ENCODE results near the gene TK1.
"Not testable (repeated sequence)": the region's sequence is repeated elsewhere in the genome, so short reads cannot be mapped to it uniquely, and the experiment has no call there.

Gene TK1

DNA sequence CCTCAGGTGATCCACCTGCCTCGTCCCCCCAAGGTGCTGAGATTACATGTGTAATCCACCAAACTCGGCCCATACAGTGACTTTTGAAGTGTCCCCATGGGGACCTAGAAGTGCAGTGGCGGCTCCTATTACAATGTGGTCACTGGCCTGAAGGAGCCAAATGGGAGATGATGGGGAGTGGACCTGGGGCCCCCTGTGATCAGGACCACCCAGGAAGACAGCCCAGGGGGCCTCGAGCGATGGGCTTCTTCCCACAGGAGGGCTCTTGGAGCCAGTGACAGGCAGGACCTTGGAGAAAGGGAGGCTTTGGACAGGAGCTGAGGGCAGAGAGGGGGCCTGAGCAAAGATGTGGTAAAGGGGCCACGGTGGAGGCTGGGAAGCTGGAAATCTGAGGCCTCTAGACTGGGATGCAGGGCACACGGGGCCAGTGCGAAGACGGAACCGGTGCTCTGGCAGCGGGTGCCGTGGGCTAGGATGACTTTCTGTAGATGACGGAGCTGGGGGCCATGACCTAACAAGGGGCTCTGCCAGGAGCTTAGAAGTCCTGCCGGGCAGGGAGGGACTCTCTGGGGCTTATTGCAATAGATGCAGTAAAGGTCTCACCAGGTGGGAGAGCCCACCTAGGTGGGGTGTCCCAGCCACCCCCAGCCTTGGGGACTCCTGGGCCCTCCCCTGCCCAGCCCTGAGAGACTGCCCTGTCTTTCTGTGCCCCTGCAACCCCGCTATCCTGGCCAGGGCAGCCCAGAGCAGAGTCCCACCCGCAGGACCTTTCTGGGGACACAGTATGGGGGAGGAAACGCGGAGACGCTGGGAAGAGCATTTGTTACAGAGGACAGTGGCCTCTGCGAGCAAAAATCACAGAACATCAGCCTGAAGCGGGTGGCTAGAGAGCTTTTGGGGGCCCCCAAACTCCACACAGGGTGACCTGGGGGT is 43.4 kb downstream of the TK1 start:
- H3K4me3 ChIP-seq (ENCODE audit: low read length): no peak overlapping the region
- no peaks in the 10 kb centered on the region for H3K36me3 ChIP-seq (ENCODE audit: control insufficient read depth, insufficient read depth, low read length, severe bottlenecking)
- peaks cover 8% of the 10 kb centered on the region for H3K27me3 ChIP-seq (replicated peaks; ENCODE audit: control insufficient read depth, insufficient read depth, low read length)
- no peak for DNase-seq (ENCODE audit: low read depth)
- H3K9me3 ChIP-seq (ENCODE audit: control insufficient read depth, low read length): no peaks in the 10 kb centered on the region
- H3K4me1 ChIP-seq (ENCODE audit: control insufficient read depth, insufficient read depth, low read length): peaks cover 23% of the 10 kb centered on the region
- H3K9ac ChIP-seq (ENCODE audit: low read length): peak overlapping the region; percentile 62

DNA sequence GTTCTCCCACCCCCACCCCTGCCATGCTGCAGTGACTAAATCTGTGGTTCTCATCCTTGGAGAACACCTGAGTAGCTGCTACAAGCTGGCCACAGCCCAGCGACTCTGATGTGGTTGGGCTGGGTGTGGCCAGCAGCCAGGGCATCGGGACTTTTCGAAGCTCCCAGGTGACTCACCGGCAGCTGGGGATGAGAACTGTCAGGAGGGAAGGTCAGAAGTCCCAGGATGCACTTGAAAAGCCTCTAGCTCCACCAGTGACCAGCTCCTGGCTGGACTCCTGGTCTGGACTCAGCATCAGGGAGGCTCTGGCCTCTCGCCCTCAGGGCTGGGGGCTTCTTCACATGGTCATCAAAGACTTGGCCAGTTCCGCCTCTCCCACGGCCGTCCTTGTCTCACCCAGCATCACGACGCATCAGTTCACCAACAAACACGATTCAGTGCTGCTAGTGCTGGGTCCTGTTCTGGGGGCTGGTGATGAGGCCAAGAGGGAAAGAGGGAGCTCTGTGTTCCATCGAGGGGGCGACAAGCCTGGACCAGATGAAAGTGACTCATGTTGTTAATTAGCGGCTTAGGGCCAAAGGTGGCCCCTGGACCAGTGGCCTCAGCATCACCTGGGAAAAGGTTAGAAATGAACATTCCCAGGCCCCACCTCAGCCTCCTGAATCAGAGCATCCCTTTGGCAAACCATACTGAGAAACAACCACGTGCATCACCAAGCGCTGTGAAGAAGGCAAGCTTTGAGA is 44.6 kb downstream of the TK1 start:
- peaks cover 23% of the 10 kb centered on the region for H3K4me1 ChIP-seq (ENCODE audit: control insufficient read depth, insufficient read depth, low read length)
- H3K9ac ChIP-seq (ENCODE audit: low read length): no peak overlapping the region
- DNase-seq (ENCODE audit: low read depth): no peak
- H3K36me3 ChIP-seq (ENCODE audit: control insufficient read depth, insufficient read depth, low read length, severe bottlenecking): no peaks in the 10 kb centered on the region
- H3K4me3 ChIP-seq (ENCODE audit: low read length): no peak overlapping the region
- H3K9me3 ChIP-seq (ENCODE audit: control insufficient read depth, low read length): no peaks in the 10 kb centered on the region
- peaks cover 13% of the 10 kb centered on the region for H3K27me3 ChIP-seq (replicated peaks; ENCODE audit: control insufficient read depth, insufficient read depth, low read length)

DNA sequence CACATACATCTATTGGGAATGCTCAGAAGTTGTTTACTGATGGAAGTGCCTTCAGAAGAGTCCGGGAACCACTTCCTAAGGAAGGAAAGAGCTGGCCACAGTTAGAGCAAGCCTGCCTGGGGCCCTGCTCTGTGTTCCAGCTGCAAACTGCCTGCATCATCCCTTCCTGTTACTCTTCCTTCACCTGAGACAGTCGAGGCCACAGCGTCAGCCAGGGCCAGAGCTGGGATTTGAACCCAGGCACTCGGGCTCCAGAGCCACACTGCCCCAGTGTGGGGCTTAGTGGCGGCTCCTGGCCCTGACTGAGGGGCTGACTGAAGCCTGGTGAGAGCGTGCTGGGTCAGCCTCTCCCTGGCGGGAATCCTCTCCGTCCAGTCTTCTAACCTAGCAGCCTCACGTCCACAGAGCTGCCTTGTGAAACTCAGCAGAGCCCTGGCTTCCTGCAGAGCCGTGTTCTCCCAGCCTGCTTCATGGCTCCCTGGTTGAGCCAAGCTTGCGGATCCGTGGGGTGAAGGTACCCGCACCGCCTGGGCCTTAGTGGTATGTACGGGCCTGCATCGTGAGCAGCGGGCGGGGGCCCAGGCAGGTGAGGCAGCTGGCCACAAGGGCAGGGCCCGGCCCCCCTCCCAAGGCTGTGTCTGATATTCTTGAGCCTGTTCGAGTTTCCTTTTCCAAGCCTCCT is 45.3 kb downstream of the TK1 start:
- H3K27me3 ChIP-seq (replicated peaks; ENCODE audit: control insufficient read depth, insufficient read depth, low read length): peaks cover 13% of the 10 kb centered on the region
- H3K4me3 ChIP-seq (ENCODE audit: low read length): no peak overlapping the region
- no peak overlapping the region for H3K9ac ChIP-seq (ENCODE audit: low read length)
- no peaks in the 10 kb centered on the region for H3K9me3 ChIP-seq (ENCODE audit: control insufficient read depth, low read length)
- DNase-seq (ENCODE audit: low read depth): no peak
- H3K4me1 ChIP-seq (ENCODE audit: control insufficient read depth, insufficient read depth, low read length): peaks cover 23% of the 10 kb centered on the region
- H3K36me3 ChIP-seq (ENCODE audit: control insufficient read depth, insufficient read depth, low read length, severe bottlenecking): no peaks in the 10 kb centered on the region

DNA sequence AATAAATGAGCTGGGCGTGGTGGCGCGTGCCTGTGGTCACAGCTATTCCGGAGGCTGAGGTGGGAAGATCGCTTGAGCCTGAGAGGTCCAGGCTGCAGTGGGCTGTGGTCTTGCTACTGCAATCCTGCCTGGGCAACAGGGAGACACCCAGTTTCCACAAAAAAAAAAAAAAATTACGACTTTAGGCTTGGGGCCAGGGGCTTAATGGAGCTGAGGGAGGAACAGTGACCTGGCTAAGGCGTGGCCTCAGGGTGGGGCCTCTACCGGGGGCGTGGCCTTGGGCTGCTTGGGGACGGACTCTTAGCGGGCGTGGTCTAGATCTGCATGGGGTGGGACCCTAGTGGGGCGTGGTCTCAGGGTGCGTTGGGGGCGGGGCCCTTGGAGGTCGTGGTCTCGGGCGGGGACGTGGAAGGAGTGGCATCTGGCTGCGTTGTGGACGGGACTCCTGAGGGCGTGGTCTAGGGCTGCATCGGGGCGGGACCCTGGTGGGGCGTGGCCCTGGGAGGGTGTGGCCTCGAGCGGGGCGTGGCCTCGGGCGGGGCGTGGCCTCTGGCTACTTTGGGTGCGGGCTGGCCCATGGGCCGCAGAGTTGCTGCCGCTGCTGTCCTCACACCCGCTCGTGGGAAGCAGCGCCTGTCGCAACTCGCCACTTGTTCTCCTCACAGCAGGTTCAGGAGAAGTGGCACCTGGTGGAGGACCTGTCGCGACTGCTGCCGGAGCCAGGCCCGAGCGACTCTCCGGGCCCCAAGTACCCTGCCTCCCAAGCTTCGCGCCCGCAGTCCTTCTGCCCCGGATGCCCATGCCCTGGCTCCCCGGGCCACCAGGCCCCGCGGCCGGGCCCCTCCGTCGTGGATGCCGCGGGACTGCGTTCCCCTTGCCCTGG is 46.4 kb downstream of the TK1 start:
- Histone ChIP-seq H3K27me3 (replicated peaks; ENCODE audit: control insufficient read depth, insufficient read depth, low read length) (peaks cover 9% of the 10 kb centered on the region), H3K36me3 (ENCODE audit: control insufficient read depth, insufficient read depth, low read length, severe bottlenecking) (no peaks in the 10 kb centered on the region), H3K9ac (ENCODE audit: low read length) (no peak overlapping the region), H3K9me3 (ENCODE audit: control insufficient read depth, low read length) (no peaks in the 10 kb centered on the region), H3K4me1 (ENCODE audit: control insufficient read depth, insufficient read depth, low read length) (peaks cover 17% of the 10 kb centered on the region), H3K4me3 (ENCODE audit: low read length) (no peak overlapping the region)
- DNase-seq (ENCODE audit: low read depth): peak; percentile 37

- not testable (repeated sequence) for H3K36me3 ChIP-seq (ENCODE audit: control insufficient read depth, insufficient read depth, low read length, severe bottlenecking); H3K4me3 ChIP-seq (ENCODE audit: low read length); H3K27me3 ChIP-seq (replicated peaks; ENCODE audit: control insufficient read depth, insufficient read depth, low read length); H3K9ac ChIP-seq (ENCODE audit: low read length); DNase-seq (ENCODE audit: low read depth); H3K9me3 ChIP-seq (ENCODE audit: control insufficient read depth, low read length)
- H3K4me1 ChIP-seq (ENCODE audit: control insufficient read depth, insufficient read depth, low read length): peaks cover 11% of the 10 kb centered on the region
These were observed 47.0 kb downstream of the TK1 start for GRCh38 chr17:78139861-78140168.

- no peak for DNase-seq (ENCODE audit: low read depth)
- no peaks in the 10 kb centered on the region for H3K9me3 ChIP-seq (ENCODE audit: control insufficient read depth, low read length)
- no peak overlapping the region for H3K9ac ChIP-seq (ENCODE audit: low read length)
- no peaks in the 10 kb centered on the region for H3K4me1 ChIP-seq (ENCODE audit: control insufficient read depth, insufficient read depth, low read length)
- no peaks in the 10 kb centered on the region for H3K36me3 ChIP-seq (ENCODE audit: control insufficient read depth, insufficient read depth, low read length, severe bottlenecking)
- peaks cover 21% of the 10 kb centered on the region for H3K27me3 ChIP-seq (replicated peaks; ENCODE audit: control insufficient read depth, insufficient read depth, low read length)
- no peak overlapping the region for H3K4me3 ChIP-seq (ENCODE audit: low read length)
These were observed 48.4 kb downstream of the TK1 start for GRCh38 chr17:78138204-78139060.

- Histone ChIP-seq H3K9me3 (ENCODE audit: control insufficient read depth, low read length) (no peaks in the 10 kb centered on the region), H3K4me1 (ENCODE audit: control insufficient read depth, insufficient read depth, low read length) (no peaks in the 10 kb centered on the region), H3K36me3 (ENCODE audit: control insufficient read depth, insufficient read depth, low read length, severe bottlenecking) (no peaks in the 10 kb centered on the region), H3K27me3 (replicated peaks; ENCODE audit: control insufficient read depth, insufficient read depth, low read length) (peaks cover 25% of the 10 kb centered on the region), H3K4me3 (ENCODE audit: low read length) (no peak overlapping the region), H3K9ac (ENCODE audit: low read length) (no peak overlapping the region)
- no peak for DNase-seq (ENCODE audit: low read depth)
These were observed 49.3 kb downstream of the TK1 start for GRCh38 chr17:78137392-78138203.

DNA sequence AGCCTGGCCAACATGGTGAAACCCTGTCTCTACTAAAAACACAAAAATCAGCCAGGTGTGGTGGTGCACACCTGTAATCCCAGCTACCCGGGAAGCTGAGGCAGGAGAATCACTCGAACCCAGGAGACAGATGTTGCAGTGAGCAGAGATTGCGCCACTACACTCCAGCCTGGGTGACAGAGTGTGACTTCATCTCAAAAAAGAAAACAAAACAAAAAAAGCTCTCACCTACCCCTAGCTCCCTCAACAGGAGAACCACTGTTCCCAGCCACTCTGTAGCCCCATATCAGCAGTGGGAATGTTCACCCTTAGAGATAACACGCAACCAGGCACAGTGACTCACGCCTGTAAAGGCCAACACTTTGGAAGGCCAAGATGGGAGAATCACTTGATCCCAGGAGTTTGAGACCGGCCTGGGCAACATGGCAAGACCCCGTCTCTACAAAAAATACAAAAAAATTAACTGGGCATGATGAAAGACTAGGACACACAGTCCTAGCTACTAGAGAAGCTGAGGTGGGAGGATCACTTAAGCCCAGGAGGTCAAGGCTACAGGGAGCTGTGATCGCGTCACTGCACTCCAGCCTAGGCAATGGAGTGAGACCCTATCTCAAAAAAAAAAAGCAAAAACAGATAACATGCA is 50.9 kb downstream of the TK1 start:
- no peaks in the 10 kb centered on the region for H3K4me1 ChIP-seq (ENCODE audit: control insufficient read depth, insufficient read depth, low read length)
- H3K4me3 ChIP-seq (ENCODE audit: low read length): no peak overlapping the region
- peaks cover 26% of the 10 kb centered on the region for H3K27me3 ChIP-seq (replicated peaks; ENCODE audit: control insufficient read depth, insufficient read depth, low read length)
- H3K9me3 ChIP-seq (ENCODE audit: control insufficient read depth, low read length): no peaks in the 10 kb centered on the region
- no peak overlapping the region for H3K9ac ChIP-seq (ENCODE audit: low read length)
- DNase-seq (ENCODE audit: low read depth): no peak
- no peaks in the 10 kb centered on the region for H3K36me3 ChIP-seq (ENCODE audit: control insufficient read depth, insufficient read depth, low read length, severe bottlenecking)

DNA sequence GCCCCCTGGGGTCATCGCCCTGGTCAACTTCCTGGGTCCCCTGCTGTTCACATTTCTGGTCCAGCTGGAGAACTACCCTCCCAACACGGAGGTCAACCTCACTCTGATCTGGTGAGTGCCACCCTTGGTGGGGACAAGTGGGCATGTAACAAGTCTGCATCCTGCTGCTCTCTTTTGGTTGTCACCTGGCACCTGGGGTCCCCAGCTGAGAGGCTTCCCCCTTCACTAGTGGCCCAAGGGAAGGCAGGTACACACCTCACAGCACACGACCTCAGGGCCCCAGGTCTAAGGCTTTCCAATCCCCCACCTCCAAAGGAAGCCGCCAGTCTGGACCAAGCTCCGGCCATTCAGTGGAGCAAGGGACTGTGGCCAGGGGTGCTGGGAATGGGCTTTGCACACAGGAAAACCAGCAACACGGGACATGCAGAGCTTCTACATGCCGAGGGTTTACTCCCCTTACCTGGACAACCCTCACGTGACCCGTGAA is 51.9 kb downstream of the TK1 start:
- no peak for DNase-seq (ENCODE audit: low read depth)
- H3K4me3 ChIP-seq (ENCODE audit: low read length): no peak overlapping the region

More for the DNA sequence above, 51.9 kb downstream of the TK1 start:
- H3K36me3 ChIP-seq (ENCODE audit: control insufficient read depth, insufficient read depth, low read length, severe bottlenecking): no peaks in the 10 kb centered on the region
- no peak overlapping the region for H3K9ac ChIP-seq (ENCODE audit: low read length)
- no peaks in the 10 kb centered on the region for H3K9me3 ChIP-seq (ENCODE audit: control insufficient read depth, low read length)
- H3K4me1 ChIP-seq (ENCODE audit: control insufficient read depth, insufficient read depth, low read length): no peaks in the 10 kb centered on the region
- peaks cover 35% of the 10 kb centered on the region for H3K27me3 ChIP-seq (replicated peaks; ENCODE audit: control insufficient read depth, insufficient read depth, low read length)

Measured in adipocyte (in vitro differentiated cells).